Nephron (organoid): ENCODE results near the gene TNFRSF6B.

Experiments used
- H3K27ac Mint-ChIP-seq, 3 experiments: 2 replicates each; pipeline ENCODE4 v1.8.0; 2020; ENCODE audit warnings: mixed read lengths in 3 of 3, mild to moderate bottlenecking in 2 of 3, moderate library complexity in 1 of 3
- H3K27me3 Mint-ChIP-seq: 2 replicates; pipeline ENCODE4 v1.8.0; 2021; ENCODE audit warnings: low read depth, mild to moderate bottlenecking, moderate library complexity, mixed read lengths
- H3K36me3 Mint-ChIP-seq: 2 replicates; pipeline ENCODE4 v1.8.0; 2020; ENCODE audit warnings: low read depth, mixed read lengths
- H3K4me1 Mint-ChIP-seq: 2 replicates; pipeline ENCODE4 v1.8.0; 2020; ENCODE audit warnings: mixed read lengths
- H3K4me3 Mint-ChIP-seq, 3 experiments: 2 replicates each; pipeline ENCODE4 v1.8.0; 2020; ENCODE audit warnings: mild to moderate bottlenecking in 3 of 3, mixed read lengths in 3 of 3, moderate library complexity in 2 of 3
- H3K9me3 Mint-ChIP-seq: 2 replicates; pipeline ENCODE4 v1.8.0; 2020; ENCODE audit warnings: mixed read lengths
- TF ChIP-seq, protein P1 (sequence below), 3 experiments: fragments of 200-600 bp; sonication (generic); IDR thresholded peaks; one replicate each; pipeline ENCODE4 v1.5.0; 2021; ENCODE audit warnings: antibody characterized with exemption in 3 of 3; ENCODE audit not compliant: unreplicated experiment in 3 of 3

Gene TNFRSF6B

DNA sequence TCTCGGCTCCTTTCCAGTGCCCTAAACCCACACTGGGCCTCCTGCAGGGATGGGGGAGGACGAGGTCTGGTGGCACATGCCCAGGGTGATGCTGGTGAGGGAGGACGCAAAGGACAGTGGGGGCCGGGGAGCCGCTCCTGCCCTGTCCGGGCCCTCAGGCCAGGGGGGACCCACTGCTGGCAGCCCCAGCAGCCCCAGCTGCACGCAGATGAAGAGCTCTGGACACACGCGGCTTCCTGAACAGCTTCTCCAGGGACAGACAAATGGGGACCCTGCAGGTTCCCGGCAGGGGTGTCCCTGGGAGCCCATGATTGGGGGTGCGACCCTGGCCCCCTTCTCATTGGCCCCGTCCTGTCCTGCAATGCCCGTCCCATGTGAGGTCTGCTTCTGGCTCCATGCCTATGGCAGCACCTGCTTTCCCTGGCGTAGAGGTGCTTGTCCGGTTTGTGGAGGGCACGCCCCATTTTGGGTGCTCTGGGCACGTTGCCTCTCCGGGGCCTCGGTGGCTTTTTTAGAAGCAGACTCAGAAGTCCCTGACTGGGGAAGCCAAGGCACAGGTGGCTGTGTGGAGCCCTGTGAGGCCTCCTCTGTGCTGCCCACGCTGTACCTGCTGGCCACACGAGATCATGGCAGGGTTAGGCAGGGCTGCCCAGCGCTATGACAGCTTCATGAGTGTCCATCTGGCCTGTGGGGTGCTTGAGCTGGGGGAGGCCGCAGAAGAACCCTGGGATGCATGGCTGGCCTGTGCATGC is 15.4 kb upstream of the TNFRSF6B start:
- H3K9me3 Mint-ChIP-seq, result no peaks in the 10 kb centered on the region
- TF ChIP-seq, protein P1, sequence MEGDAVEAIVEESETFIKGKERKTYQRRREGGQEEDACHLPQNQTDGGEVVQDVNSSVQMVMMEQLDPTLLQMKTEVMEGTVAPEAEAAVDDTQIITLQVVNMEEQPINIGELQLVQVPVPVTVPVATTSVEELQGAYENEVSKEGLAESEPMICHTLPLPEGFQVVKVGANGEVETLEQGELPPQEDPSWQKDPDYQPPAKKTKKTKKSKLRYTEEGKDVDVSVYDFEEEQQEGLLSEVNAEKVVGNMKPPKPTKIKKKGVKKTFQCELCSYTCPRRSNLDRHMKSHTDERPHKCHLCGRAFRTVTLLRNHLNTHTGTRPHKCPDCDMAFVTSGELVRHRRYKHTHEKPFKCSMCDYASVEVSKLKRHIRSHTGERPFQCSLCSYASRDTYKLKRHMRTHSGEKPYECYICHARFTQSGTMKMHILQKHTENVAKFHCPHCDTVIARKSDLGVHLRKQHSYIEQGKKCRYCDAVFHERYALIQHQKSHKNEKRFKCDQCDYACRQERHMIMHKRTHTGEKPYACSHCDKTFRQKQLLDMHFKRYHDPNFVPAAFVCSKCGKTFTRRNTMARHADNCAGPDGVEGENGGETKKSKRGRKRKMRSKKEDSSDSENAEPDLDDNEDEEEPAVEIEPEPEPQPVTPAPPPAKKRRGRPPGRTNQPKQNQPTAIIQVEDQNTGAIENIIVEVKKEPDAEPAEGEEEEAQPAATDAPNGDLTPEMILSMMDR (IDR thresholded peaks at IDR 0.05; ENCODE audit: unreplicated experiment in 3 of 3), result no peak
- no peak overlapping the region for H3K27ac Mint-ChIP-seq
- H3K4me1 Mint-ChIP-seq, result no peaks in the 10 kb centered on the region
- no peak overlapping the region for H3K4me3 Mint-ChIP-seq
- peaks cover 21% of the 10 kb centered on the region for H3K36me3 Mint-ChIP-seq
- no peaks in the 10 kb centered on the region for H3K27me3 Mint-ChIP-seq

DNA sequence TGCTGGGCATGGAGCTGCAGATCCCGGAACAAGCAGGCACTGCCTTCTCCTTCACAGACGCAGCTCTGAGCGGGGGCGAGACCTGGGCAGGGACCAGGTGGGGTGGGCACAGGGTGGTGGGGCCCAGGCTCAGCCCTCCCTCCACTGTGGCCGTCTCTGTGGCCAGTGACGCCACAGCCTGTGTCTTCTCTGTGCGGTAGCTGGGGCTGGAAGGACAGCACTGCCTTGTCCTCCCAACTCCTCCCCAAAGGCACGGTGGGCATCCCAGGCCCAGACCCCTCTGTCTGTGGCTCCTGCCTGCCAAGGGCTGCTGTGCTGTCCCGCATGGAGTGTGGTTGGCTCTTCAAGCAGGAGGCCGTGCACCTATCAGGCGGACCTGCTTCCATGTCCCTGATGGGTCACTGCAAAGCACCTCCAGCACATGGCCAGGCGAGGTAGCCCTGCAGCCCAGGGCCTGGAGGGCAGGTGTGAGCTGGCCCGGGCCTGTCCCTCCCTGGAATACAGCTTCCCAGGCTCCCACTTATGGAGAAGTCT is 14.8 kb upstream of the TNFRSF6B start:
- TF ChIP-seq, protein P1 (IDR thresholded peaks at IDR 0.05; ENCODE audit: unreplicated experiment in 3 of 3), result no peak
- peaks cover 16% of the 10 kb centered on the region for H3K36me3 Mint-ChIP-seq
- no peaks in the 10 kb centered on the region for H3K4me1 Mint-ChIP-seq
- H3K4me3 Mint-ChIP-seq, result no peak overlapping the region
- no peaks in the 10 kb centered on the region for H3K27me3 Mint-ChIP-seq
- no peak overlapping the region for H3K27ac Mint-ChIP-seq
- no peaks in the 10 kb centered on the region for H3K9me3 Mint-ChIP-seq

DNA sequence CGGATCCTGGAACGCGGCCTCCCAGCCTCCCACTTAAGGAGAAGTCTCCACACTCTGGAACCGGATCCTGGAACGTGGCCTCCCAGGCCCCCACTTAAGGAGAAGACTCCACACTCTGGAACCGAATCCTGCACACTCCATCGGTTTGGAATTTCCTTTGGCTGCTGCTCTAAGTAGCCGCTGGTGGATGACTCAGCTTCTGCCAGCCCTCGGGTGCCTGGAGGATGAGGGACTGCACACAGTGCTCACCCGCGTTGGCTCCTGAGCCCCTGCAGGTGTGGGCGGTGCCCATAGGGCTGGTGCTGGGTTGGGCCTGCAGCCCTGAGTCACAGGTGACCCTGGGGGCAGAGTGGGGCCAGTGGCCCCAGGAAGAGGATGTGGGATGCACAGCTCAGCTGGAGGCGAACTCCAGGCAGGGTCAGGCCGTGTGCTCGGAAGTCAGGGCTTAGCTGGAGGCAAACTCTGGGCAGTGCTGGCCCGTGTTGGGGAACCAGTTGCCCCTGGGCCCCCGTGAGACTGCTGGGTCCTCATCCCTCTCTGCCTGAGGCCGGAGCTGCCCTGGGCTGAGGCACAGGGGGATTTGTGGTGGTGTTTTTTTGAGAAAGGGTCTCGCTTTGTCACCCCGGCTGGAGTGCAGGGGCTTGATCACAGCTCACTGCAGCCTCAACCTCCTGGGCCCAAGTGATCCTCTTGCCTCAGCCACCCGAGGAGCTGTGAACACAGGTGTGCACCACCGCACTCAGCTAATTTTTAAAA is 13.9 kb upstream of the TNFRSF6B start:
- Mint-ChIP-seq H3K9me3 (no peaks in the 10 kb centered on the region), H3K27me3 (no peaks in the 10 kb centered on the region), H3K4me1 (no peaks in the 10 kb centered on the region), H3K36me3 (peaks cover 12% of the 10 kb centered on the region), H3K4me3 (no peak overlapping the region), H3K27ac (no peak overlapping the region)
- TF ChIP-seq, protein P1 (IDR thresholded peaks at IDR 0.05; ENCODE audit: unreplicated experiment in 3 of 3), result no peak

DNA sequence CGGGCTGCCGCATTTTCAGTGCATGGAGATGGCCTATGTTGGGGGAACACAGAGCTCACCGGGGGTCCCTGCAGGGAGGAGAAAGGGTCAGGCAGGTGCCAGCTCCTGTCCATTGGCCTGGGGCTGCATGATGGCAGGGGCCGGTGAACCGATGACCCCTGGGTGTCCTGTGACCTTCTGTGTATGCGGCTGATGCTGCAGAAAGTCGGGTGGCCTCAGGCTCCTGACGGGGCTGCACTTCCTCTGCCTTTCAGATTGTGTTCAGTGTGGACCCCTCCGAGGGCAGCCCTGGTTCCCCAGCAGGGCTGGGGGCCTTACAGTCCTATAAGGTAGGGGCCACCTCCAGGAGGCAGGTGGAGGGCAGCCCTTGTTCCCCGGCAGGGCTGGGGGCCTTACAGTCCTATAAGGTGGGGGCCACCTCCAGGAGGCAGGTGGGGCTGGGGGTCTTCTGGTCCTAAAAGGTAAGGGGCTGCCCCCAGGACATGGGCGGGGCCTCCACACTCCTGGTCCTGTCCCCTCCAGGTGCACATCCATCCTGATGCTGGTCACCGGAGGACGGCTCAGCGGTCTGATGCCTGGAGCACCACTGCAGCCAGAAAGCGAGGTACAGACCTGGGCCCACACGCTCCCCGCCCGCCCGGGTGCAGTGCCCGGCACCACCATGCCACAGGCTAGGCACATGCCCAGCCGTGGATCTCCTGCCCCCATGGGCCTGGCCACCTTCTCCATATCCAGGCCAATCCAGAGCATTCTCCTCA is 11.0 kb upstream of the TNFRSF6B start:
- H3K9me3 Mint-ChIP-seq, result no peaks in the 10 kb centered on the region

DNA sequence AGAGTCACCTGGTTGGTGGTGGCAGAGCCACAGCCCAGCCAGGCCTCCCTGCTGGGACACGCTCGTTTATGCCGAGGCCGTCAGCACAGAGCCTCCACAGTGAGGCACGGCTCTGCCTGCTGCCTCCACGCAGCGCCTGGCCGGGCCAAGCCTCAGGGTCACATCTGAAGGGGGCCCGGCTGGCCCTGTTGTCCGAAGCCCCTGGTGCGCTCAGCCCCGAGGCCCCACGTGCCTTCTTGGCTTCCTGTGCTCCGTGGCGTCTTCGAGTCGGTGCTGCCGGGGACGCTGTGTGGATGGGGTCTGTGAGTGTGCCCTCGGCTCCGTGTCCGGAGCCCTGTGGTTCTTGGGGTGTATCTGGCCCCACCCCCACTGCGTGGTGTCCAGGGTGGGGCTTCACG is 10.4 kb upstream of the TNFRSF6B start:
- no peak overlapping the region for H3K4me3 Mint-ChIP-seq
- H3K27me3 Mint-ChIP-seq, result no peaks in the 10 kb centered on the region
- peaks cover 4% of the 10 kb centered on the region for H3K36me3 Mint-ChIP-seq
- H3K27ac Mint-ChIP-seq, result peak overlapping the region in 1 of 3 experiments; percentile 45
- H3K9me3 Mint-ChIP-seq, result no peaks in the 10 kb centered on the region
- TF ChIP-seq, protein P1 (IDR thresholded peaks at IDR 0.05; ENCODE audit: unreplicated experiment in 3 of 3), result no peak
- H3K4me1 Mint-ChIP-seq, result no peaks in the 10 kb centered on the region

More for the DNA sequence above, 11.0 kb upstream of the TNFRSF6B start:
- H3K27me3 Mint-ChIP-seq, result no peaks in the 10 kb centered on the region
- no peaks in the 10 kb centered on the region for H3K4me1 Mint-ChIP-seq
- TF ChIP-seq, protein P1 (IDR thresholded peaks at IDR 0.05; ENCODE audit: unreplicated experiment in 3 of 3), result no peak
- peaks cover 4% of the 10 kb centered on the region for H3K36me3 Mint-ChIP-seq
- no peak overlapping the region for H3K4me3 Mint-ChIP-seq
- H3K27ac Mint-ChIP-seq, result no peak overlapping the region
